EL (cell line): Measurements from ENCODE around the gene ATXN1.
A peak's percentile ranks its signal among the peaks of the same experiment; 100 is the strongest.
"Not testable (repeated sequence)": the region's sequence is repeated elsewhere in the genome, so short reads cannot be mapped to it uniquely, and the experiment has no call there.

Experiments
- DNase-seq: peaks from one replicate; pipeline ENCODE4 v3.0.0-alpha.2; 2016

Gene ATXN1

GRCh38 chr6:16468991-16469615 is 292.2 kb downstream of the ATXN1 start:
- no peak for DNase-seq

GRCh38 chr6:16466800-16467553 is 294.3 kb downstream of the ATXN1 start:
- no peak for DNase-seq

- DNase-seq: no peak
Measured at GRCh38 chr6:16464045-16464444, 297.2 kb downstream of the ATXN1 start.

GRCh38 chr6:16463246-16463645 is 298.0 kb downstream of the ATXN1 start:
- not testable (repeated sequence) for DNase-seq

- DNase-seq: no peak
Measured at GRCh38 chr6:16461491-16461890, 299.8 kb downstream of the ATXN1 start.

GRCh38 chr6:16459472-16459871 is 301.8 kb downstream of the ATXN1 start:
- not testable (repeated sequence) for DNase-seq

- DNase-seq: no peak
Measured at GRCh38 chr6:16452348-16452747, 308.9 kb downstream of the ATXN1 start.

- DNase-seq: peak; percentile 82
Measured at GRCh38 chr6:16450821-16451220, 310.4 kb downstream of the ATXN1 start.

GRCh38 chr6:16450285-16450684 is 311.0 kb downstream of the ATXN1 start:
- DNase-seq: peak; percentile 96

GRCh38 chr6:16446273-16446672 is 315.0 kb downstream of the ATXN1 start:
- peak; percentile 33 for DNase-seq

GRCh38 chr6:16442031-16442430 is 319.2 kb downstream of the ATXN1 start:
- DNase-seq: no peak

- no peak for DNase-seq
Measured at GRCh38 chr6:16441262-16441661, 320.0 kb downstream of the ATXN1 start.

GRCh38 chr6:16440636-16441212 is 320.5 kb downstream of the ATXN1 start:
- no peak for DNase-seq

- DNase-seq: peak; percentile 48
Measured at GRCh38 chr6:16438718-16439591, 322.3 kb downstream of the ATXN1 start.

GRCh38 chr6:16437984-16438383 is 323.3 kb downstream of the ATXN1 start:
- no peak for DNase-seq

GRCh38 chr6:16437095-16437494 is 324.2 kb downstream of the ATXN1 start:
- no peak for DNase-seq

GRCh38 chr6:16436550-16436949 is 324.7 kb downstream of the ATXN1 start:
- DNase-seq: no peak

GRCh38 chr6:16434885-16435284 is 326.4 kb downstream of the ATXN1 start:
- no peak for DNase-seq

GRCh38 chr6:16433338-16433890 is 327.8 kb downstream of the ATXN1 start:
- no peak for DNase-seq

- DNase-seq: peak; percentile 14
Measured at GRCh38 chr6:16432075-16433032, 328.9 kb downstream of the ATXN1 start.

- no peak for DNase-seq
Measured at GRCh38 chr6:16431106-16431505, 330.2 kb downstream of the ATXN1 start.
